Mesothelial cell of epicardium (in vitro differentiated cells): ENCODE data around the gene BAG3. TPM values are rescaled to one million over a fixed set of nuclear protein-coding genes. Genes with fewer than 3 reads are reported as not detected.

Source experiments
- DNase-seq, 2 experiments: peaks; one replicate each; pipeline ENCODE4 v3.0.0; 2021; ENCODE audit warnings: low spot score in 2 of 2; ENCODE audit not compliant: unreplicated experiment in 2 of 2
- H3K27ac Mint-ChIP-seq: 2 replicates; pipeline ENCODE4 v1.8.0; 2021; ENCODE audit warnings: mixed read lengths
- H3K27me3 Mint-ChIP-seq: 2 replicates; pipeline ENCODE4 v1.8.0; 2021; ENCODE audit warnings: low read depth, mixed read lengths
- H3K36me3 Mint-ChIP-seq: 2 replicates; pipeline ENCODE4 v1.8.0; 2021; ENCODE audit warnings: mixed read lengths
- H3K4me1 Mint-ChIP-seq: 2 replicates; pipeline ENCODE4 v1.8.0; 2021; ENCODE audit warnings: mixed read lengths
- H3K4me3 Mint-ChIP-seq: 2 replicates; pipeline ENCODE4 v1.8.0; 2021; ENCODE audit warnings: mild to moderate bottlenecking, moderate library complexity, mixed read lengths
- H3K9me3 Mint-ChIP-seq: 2 replicates; pipeline ENCODE4 v1.8.0; 2021; ENCODE audit warnings: mixed read lengths
- total RNA-seq: library from RNA; stranded (reverse); gene quantifications from 3 replicates; pipeline ENCODE4 v1.2.1, GENCODE V29; 2021
- TF ChIP-seq, protein P1 (sequence below): fragments of 200-600 bp; sonication (generic); IDR thresholded peaks from one replicate; pipeline ENCODE4 v1.5.0; 2021; ENCODE audit warnings: antibody characterized with exemption; ENCODE audit not compliant: unreplicated experiment

Gene BAG3
- total RNA-seq, 1 donor from 2014 or later = 23.0 TPM

DNA sequence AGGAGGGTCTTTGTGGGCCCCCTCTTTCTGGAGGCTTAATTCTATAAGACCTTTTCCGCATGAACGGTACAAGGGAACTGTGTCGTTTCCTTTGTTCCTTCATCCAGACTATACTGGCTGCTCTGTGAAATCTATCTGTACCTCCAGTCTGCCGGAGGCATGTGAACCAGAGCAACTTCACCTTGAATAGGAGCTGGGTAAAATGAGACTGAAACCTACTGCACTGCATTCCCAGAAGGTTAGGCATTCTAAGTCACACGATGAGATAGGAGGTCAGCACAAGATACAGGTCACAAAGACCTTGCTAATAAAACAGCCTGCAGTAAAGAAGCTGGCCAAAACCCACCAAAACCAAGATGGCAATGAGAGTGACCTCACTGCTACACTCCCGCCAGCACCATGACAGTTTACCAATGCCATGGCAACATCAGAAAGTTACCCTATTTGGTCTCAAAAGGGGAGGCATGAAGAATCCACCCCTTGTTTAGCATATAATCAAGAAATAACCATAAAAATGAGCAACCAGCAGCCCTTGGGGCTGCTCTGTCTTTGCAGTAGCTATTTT lies 37.9 kb downstream of the BAG3 start:
- DNase-seq = no peak
- Mint-ChIP-seq H3K4me3 (no peak overlapping the region), H3K4me1 (peaks cover 26% of the 10 kb centered on the region), H3K27me3 (no peaks in the 10 kb centered on the region), H3K27ac (peak overlapping the region; percentile 30), H3K36me3 (no peaks in the 10 kb centered on the region), H3K9me3 (no peaks in the 10 kb centered on the region)
- TF ChIP-seq, protein P1, sequence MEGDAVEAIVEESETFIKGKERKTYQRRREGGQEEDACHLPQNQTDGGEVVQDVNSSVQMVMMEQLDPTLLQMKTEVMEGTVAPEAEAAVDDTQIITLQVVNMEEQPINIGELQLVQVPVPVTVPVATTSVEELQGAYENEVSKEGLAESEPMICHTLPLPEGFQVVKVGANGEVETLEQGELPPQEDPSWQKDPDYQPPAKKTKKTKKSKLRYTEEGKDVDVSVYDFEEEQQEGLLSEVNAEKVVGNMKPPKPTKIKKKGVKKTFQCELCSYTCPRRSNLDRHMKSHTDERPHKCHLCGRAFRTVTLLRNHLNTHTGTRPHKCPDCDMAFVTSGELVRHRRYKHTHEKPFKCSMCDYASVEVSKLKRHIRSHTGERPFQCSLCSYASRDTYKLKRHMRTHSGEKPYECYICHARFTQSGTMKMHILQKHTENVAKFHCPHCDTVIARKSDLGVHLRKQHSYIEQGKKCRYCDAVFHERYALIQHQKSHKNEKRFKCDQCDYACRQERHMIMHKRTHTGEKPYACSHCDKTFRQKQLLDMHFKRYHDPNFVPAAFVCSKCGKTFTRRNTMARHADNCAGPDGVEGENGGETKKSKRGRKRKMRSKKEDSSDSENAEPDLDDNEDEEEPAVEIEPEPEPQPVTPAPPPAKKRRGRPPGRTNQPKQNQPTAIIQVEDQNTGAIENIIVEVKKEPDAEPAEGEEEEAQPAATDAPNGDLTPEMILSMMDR = no peak

DNA sequence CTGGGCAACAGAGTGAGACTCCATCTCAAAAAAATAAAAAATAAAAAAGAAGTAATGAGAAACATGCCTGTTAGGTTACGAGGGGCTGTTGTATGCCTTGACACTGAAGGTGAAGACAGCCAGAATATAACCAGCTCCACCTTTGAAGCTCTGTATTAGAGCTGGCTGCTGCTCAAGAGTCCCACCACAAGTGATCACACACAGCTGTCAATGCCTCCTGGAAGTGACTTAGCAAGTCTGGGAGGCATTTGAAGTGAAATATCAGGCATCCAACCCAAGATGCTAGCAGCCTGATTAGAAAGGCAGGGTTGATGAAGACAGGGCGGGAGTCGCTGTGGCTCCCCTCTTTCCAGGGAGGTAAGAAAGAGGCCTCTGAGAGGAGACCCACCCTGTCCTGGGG lies 40.5 kb downstream of the BAG3 start:
- peaks cover 24% of the 10 kb centered on the region for H3K4me1 Mint-ChIP-seq
- H3K9me3 Mint-ChIP-seq = no peaks in the 10 kb centered on the region
- H3K4me3 Mint-ChIP-seq = no peak overlapping the region
- H3K27ac Mint-ChIP-seq = no peak overlapping the region
- H3K36me3 Mint-ChIP-seq = no peaks in the 10 kb centered on the region
- TF ChIP-seq, protein P1 = no peak
- no peak for DNase-seq
- no peaks in the 10 kb centered on the region for H3K27me3 Mint-ChIP-seq

DNA sequence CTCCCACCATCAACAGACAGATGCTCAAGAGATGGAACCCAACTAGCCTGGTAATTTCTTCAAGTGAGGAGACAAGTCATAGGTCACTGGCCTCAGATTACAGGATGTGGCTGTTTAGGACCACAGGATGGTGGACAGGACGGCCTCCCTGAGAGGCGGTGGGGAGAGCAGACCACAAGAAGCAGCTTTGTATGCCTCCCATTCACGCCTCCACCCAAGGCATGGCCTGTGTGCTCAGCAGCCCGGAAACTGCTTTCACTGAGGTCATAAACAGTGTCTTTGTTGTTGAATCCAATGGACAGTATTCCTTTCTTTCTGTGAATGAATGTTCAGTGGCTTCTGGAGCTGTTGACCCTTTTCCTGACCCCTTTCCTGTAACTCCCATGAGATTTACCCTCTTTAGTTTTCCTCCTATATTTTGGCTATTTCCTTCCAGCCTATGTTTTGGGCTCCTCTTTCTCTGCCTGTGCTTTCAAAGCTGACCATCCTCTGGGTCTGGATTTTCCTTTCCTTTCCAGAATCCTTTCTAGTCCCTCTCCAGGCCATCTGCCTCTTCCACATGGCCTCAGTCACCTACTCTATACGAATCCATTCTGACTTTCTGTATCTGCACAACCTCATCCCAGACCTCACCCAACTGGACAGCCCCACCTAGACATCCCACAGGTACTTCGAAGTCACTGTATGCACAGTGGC lies 42.2 kb downstream of the BAG3 start:
- TF ChIP-seq, protein P1 = no peak
- no peak overlapping the region for H3K4me3 Mint-ChIP-seq
- H3K4me1 Mint-ChIP-seq = peaks cover 7% of the 10 kb centered on the region
- H3K36me3 Mint-ChIP-seq = no peaks in the 10 kb centered on the region
- H3K9me3 Mint-ChIP-seq = no peaks in the 10 kb centered on the region
- H3K27me3 Mint-ChIP-seq = no peaks in the 10 kb centered on the region
- no peak overlapping the region for H3K27ac Mint-ChIP-seq
- DNase-seq = no peak

DNA sequence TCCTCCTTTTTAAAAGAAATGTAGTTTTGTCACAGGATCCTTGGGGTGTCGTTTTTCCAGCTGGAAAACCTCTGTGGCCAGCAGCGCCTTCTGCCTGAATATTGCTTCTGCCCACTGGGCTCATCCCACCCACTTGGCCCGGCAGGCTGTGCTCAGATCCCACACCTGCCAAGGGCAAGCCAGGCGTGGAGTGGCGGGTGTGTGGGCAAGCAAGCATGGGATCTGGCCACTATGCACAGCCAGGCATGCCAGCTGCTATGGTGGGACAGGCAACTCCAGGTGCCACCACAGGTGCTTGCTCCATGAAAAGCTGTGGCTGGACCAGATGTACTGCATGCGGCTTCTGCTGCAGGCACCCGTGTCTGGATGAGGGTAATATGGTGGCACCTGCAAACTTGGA lies 43.4 kb downstream of the BAG3 start:
- no peak for DNase-seq
- no peaks in the 10 kb centered on the region for H3K9me3 Mint-ChIP-seq
- no peaks in the 10 kb centered on the region for H3K27me3 Mint-ChIP-seq
- TF ChIP-seq, protein P1 = no peak
- no peak overlapping the region for H3K4me3 Mint-ChIP-seq
- no peaks in the 10 kb centered on the region for H3K4me1 Mint-ChIP-seq
- H3K27ac Mint-ChIP-seq = no peak overlapping the region
- no peaks in the 10 kb centered on the region for H3K36me3 Mint-ChIP-seq

DNA sequence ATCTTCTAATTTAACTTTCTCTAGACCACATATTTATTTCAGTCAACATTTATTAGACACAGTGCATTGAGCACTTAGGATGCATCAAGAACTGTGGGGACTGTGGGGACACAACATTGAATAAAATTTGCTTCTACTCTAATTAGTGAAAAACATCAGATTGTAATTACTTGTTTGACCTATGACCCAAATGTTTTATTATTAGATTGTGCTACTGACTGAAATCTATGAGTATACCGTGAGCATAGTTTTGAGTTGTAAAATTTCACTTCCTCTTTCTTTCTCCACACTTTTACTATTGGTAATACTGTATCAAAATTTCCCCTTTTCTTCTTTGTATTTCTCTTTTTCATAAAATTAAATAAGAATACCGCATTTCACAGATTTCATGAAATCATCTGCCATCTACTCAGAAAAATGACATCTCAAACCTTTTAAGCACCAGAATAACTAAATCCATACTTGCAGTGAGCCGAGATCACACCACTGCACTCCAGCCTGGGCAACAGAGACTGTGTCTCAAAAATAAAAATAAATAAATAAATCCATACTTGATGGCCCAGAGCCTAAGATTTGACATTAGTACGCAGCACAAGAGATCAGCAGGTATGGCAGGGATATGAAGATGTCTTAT lies 49.3 kb downstream of the BAG3 start:
- no peak for DNase-seq
- Mint-ChIP-seq H3K4me1 (peaks cover 7% of the 10 kb centered on the region), H3K27ac (no peak overlapping the region), H3K36me3 (no peaks in the 10 kb centered on the region), H3K27me3 (no peaks in the 10 kb centered on the region), H3K9me3 (no peaks in the 10 kb centered on the region), H3K4me3 (no peak overlapping the region)
- TF ChIP-seq, protein P1 = no peak
